Activated CD4-positive, alpha-beta memory T cell treated with anti-CD3 and anti-CD28 coated beads, Interleukin-2, amount 10 ng/mL, durations not matched to agents 7 days and 5 days (primary cell): ENCODE results near the gene ADORA1. TPM values are rescaled to one million over a fixed set of nuclear protein-coding genes. Genes with fewer than 3 reads are reported as not detected.

Experiments used
- CTCF ChIA-PET: fragments of 350-600 bp; sonication (Branson Sonifier 250); formaldehyde crosslinking; loops from one replicate; lab custom pipeline; 2021; ENCODE audit warnings: antibody characterized with exemption, inconsistent platforms; lab: Charles Lee
- POLR2A ChIA-PET: fragments of 350-600 bp; sonication (Branson Sonifier 250); formaldehyde crosslinking; loops from one replicate; lab custom pipeline; 2021; ENCODE audit warnings: antibody characterized with exemption; lab: Charles Lee
- DNase-seq: peaks from one replicate; pipeline ENCODE4 v3.0.0-alpha.2; 2020
- H3K27ac Mint-ChIP-seq: one replicate; pipeline ENCODE4 v1.8.0; 2021; ENCODE audit warnings: mild to moderate bottlenecking, mixed read lengths
- H3K27me3 Mint-ChIP-seq: one replicate; pipeline ENCODE4 v1.8.0; 2021; ENCODE audit warnings: mixed read lengths
- H3K36me3 Mint-ChIP-seq: one replicate; pipeline ENCODE4 v1.8.0; 2021; ENCODE audit warnings: low read depth, mixed read lengths
- H3K4me1 Mint-ChIP-seq: one replicate; pipeline ENCODE4 v1.8.0; 2021; ENCODE audit warnings: mixed read lengths
- H3K4me3 Mint-ChIP-seq: one replicate; pipeline ENCODE4 v1.8.0; 2021; ENCODE audit warnings: mild to moderate bottlenecking, mixed read lengths
- H3K9me3 Mint-ChIP-seq: one replicate; pipeline ENCODE4 v1.8.0; 2021; ENCODE audit warnings: mixed read lengths
- total RNA-seq, 2 experiments: library from RNA; stranded (reverse); gene quantifications; one replicate each; pipeline ENCODE4 v1.2.3, GENCODE V29; 2021

ADORA1 gene
- total RNA-seq, 2 experiments from 2014 or later, result 0.40 TPM; not detected in 1

DNA sequence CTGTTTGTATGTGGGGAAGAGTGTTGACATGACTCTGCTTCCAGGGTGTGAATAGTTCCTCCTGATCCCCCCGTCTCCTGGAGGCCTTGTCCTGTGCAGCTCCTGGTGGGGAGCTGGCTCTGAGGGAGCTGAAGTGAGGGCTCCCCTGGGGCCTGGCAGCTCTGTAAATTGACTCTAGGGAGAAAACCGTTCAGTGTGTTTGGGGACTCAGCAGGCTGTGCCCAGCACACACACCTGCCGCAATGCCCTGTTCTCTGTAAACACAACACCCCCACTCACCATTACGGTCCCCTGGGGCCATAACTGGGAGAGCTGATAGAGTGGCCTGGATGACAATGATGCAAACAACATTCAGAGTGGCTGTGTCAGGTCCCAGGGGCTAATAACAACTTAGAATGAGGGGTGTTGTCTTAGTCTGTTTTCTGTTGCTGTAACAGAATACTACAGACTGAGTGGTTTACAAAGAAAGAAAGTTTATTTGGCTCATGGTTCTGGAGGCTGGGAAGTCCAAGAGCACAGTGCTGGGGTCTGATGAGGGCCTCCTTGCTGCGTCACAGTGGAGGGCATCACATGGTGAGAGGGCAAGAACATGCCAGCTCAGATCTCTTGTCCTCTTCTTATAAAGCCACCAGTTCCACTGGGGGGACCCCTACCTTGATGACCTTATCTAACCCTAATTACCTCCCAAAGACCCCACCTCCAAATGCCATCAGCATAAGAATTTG, 15.3 kb downstream of the ADORA1 start:
- no peaks in the 10 kb centered on the region for H3K9me3 Mint-ChIP-seq
- ChIA-PET CTCF (interaction anchor here (0.6 kb wide), 1 partner anchor 1795 kb away, joined by 3 read pairs; no protein-coding TSS in a partner anchor), POLR2A (no interaction called here)
- H3K4me3 Mint-ChIP-seq, result no peak overlapping the region
- H3K27ac Mint-ChIP-seq, result no peak overlapping the region
- no peaks in the 10 kb centered on the region for H3K4me1 Mint-ChIP-seq
- no peaks in the 10 kb centered on the region for H3K36me3 Mint-ChIP-seq
- peaks cover 4% of the 10 kb centered on the region for H3K27me3 Mint-ChIP-seq
- no peak for DNase-seq

DNA sequence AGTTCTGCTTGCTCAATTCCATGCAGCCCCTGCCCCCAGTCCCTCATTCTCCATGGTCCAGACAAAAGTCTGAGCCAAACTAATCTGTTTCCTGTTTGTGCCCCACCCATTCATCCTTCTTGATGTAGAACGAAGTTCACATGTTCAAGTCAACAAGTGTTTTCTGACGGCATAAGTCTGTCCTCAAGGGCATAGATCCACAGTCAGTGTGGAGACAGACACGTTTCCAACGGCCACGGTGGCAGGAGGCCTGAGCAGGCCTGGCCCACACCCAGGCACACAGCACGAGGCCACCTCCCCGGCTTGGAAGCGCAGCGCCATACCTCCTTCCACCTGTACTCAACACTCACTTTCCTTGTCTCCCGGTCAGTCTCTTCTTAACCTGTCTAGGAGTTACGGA, 16.1 kb downstream of the ADORA1 start:
- Mint-ChIP-seq H3K27me3 (peaks cover 4% of the 10 kb centered on the region), H3K36me3 (no peaks in the 10 kb centered on the region), H3K9me3 (no peaks in the 10 kb centered on the region), H3K4me3 (no peak overlapping the region), H3K4me1 (no peaks in the 10 kb centered on the region), H3K27ac (no peak overlapping the region)
- DNase-seq, result no peak
- ChIA-PET POLR2A (no interaction called here), CTCF (no interaction called here)

DNA sequence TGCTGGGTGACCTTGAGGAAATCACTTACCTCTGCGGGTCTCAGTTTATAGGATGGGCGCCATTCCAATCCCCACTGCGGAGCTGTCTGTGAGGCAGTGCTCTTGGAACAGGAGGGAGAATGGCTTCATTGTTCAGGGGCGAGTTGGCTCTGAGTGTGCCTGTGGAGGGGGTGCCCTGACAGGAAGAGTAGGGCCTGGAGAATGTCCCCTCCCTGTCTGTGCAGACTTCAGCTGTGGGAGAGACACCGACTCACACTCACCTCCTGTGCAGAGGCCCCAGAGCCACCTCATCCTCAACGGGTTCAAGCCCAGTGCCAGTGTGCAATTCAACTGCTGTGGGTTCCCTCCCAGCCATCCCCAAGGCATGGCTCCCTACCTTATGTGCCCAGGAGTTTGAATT, 17.1 kb downstream of the ADORA1 start:
- ChIA-PET POLR2A (no interaction called here), CTCF (no interaction called here)
- DNase-seq, result no peak
- H3K27me3 Mint-ChIP-seq, result peaks cover 7% of the 10 kb centered on the region
- no peak overlapping the region for H3K4me3 Mint-ChIP-seq
- no peaks in the 10 kb centered on the region for H3K36me3 Mint-ChIP-seq
- H3K27ac Mint-ChIP-seq, result no peak overlapping the region
- H3K4me1 Mint-ChIP-seq, result no peaks in the 10 kb centered on the region
- no peaks in the 10 kb centered on the region for H3K9me3 Mint-ChIP-seq

DNA sequence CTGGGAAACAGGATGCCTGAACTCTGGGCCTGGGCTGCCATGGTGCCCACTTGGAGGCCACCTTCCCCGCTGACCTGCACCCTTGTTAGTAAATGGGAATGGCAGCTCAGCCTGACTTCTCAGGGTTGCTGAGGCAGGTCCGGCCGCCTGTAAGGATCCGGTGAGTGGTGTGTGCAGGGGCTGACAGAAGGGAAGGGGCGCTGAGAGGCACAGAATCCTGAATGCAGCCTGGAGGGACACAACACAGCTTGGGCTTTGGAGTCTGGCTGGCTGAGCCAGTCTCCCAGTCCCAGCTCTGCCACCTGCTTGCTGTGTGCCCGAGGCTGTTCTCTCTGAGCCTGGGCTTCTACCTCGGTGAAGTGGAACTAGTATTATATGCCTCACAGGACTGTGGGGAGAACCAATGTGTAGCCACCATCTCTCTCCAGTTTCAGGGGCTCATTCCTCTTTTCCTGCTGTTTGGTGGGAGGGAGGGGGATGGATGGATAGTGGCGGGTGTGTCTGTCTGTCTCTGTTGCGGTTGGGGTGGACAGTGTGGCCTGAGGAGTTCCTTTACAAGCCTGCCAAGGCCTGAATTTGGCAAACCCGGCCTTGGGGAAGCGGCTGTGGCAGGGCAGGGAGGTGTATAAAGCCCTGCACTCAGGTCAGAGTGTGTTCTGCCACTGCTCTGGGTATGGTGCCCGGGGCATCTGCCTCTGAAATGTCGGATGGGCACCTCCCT, 18.0 kb downstream of the ADORA1 start:
- no peak overlapping the region for H3K27ac Mint-ChIP-seq
- H3K4me3 Mint-ChIP-seq, result no peak overlapping the region
- no peaks in the 10 kb centered on the region for H3K36me3 Mint-ChIP-seq
- H3K4me1 Mint-ChIP-seq, result no peaks in the 10 kb centered on the region
- POLR2A ChIA-PET, result no interaction called here
- no peaks in the 10 kb centered on the region for H3K9me3 Mint-ChIP-seq
- DNase-seq, result no peak
- H3K27me3 Mint-ChIP-seq, result peaks cover 9% of the 10 kb centered on the region
- CTCF ChIA-PET, result no interaction called here

DNA sequence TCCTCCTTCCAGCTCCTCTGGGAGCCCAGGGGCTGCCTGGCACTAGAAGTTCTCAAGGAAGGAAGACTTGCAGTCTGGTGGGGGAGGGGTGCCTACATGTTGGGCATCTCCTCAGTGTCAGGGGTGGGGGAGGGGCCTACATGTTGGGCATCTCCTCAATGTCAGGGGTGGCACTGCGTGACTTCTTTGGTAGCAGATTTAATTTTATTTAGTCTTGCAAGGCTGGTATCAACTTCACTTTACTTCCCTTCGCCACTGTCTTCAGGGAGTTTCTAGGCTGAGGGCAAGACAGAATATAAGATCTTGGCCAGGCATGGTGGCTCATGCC, 18.5 kb downstream of the ADORA1 start:
- ChIA-PET POLR2A (no interaction called here), CTCF (no interaction called here)
- no peaks in the 10 kb centered on the region for H3K9me3 Mint-ChIP-seq
- H3K27ac Mint-ChIP-seq, result no peak overlapping the region
- no peak for DNase-seq
- H3K4me3 Mint-ChIP-seq, result no peak overlapping the region
- no peaks in the 10 kb centered on the region for H3K36me3 Mint-ChIP-seq
- H3K4me1 Mint-ChIP-seq, result no peaks in the 10 kb centered on the region
- peaks cover 9% of the 10 kb centered on the region for H3K27me3 Mint-ChIP-seq

DNA sequence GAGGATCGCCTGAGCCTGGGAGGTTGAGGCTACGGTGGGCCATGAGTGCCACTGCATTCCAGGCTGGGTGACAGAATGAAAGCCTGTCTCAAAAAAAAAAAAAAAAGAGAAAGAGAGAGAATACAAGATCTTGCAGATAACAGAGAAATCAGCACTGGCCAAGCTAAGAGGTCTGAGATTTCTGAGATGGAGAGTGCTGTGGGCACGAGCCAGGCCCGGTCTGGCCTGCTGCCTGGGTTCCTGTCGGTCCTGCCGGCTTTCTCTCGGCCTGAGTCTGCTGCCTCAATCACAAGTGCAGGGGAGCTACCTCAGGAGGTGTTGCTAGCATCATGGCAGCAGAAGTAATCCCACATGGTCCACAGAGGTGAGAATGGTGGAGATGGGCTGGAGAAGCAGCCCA, 19.0 kb downstream of the ADORA1 start:
- ChIA-PET POLR2A (no interaction called here), CTCF (interaction anchor here (1.1 to 3.3 kb wide), 2 partner anchors 11 to 26 kb away, joined by 3 to 16 read pairs; no protein-coding TSS in a partner anchor)
- no peak for DNase-seq
- no peaks in the 10 kb centered on the region for H3K9me3 Mint-ChIP-seq
- no peak overlapping the region for H3K4me3 Mint-ChIP-seq
- H3K27ac Mint-ChIP-seq, result no peak overlapping the region
- H3K27me3 Mint-ChIP-seq, result peaks cover 9% of the 10 kb centered on the region
- no peaks in the 10 kb centered on the region for H3K4me1 Mint-ChIP-seq
- no peaks in the 10 kb centered on the region for H3K36me3 Mint-ChIP-seq

DNA sequence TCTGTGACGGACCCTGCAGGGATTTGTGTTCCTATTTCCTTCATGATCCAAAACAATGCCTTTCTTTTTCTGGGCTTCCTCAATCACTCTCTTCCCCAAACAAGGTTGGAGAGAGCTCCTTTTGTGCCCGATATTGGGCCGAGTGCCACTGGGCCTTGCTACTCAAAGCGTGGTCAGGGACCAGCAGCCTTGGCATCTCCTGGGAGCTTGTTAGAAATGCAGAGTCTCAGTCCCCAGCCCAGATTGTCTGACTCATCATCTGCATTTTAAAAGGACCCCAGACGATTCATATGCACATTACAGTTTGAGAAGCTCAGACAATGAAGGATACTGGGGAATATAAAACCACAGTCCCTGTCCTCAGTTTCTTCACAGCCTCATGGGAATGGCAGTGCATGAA, 19.9 kb downstream of the ADORA1 start:
- CTCF ChIA-PET, result interaction anchor here (0.6 to 3.3 kb wide), 3 partner anchors 11 to 25 kb away, joined by 3 to 16 read pairs (median 3); no protein-coding TSS in a partner anchor

DNA sequence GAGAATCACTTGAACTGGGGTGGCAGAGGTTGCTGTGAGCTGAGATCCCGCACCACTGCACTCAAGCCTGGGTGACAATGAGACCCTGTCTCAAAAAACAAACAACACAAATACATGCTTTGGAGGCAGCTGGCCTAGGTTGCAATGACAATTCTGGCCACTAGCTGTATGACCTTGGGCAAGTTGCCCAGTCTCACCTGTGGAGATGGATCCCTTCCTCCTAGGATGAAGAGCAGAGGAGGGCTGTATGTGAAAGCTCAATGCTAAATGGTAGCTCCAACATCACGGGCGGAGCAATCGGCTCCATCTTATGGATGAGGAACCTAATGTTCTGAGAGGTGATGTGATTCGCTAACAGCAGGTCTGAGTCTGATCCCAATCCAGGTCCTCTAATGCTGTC, 20.6 kb downstream of the ADORA1 start:
- Mint-ChIP-seq H3K27ac (no peak overlapping the region), H3K27me3 (peaks cover 5% of the 10 kb centered on the region), H3K4me3 (no peak overlapping the region), H3K36me3 (no peaks in the 10 kb centered on the region), H3K4me1 (no peaks in the 10 kb centered on the region), H3K9me3 (no peaks in the 10 kb centered on the region)
- ChIA-PET CTCF (interaction anchor here (1.0 to 3.3 kb wide), 2 partner anchors 24 to 107 kb away, joined by 3 to 16 read pairs; no protein-coding TSS in a partner anchor), POLR2A (no interaction called here)
- DNase-seq, result no peak

More for the DNA sequence above, 19.9 kb downstream of the ADORA1 start:
- POLR2A ChIA-PET, result no interaction called here
- H3K27me3 Mint-ChIP-seq, result peaks cover 9% of the 10 kb centered on the region
- no peaks in the 10 kb centered on the region for H3K36me3 Mint-ChIP-seq
- H3K9me3 Mint-ChIP-seq, result no peaks in the 10 kb centered on the region
- H3K4me3 Mint-ChIP-seq, result no peak overlapping the region
- H3K4me1 Mint-ChIP-seq, result no peaks in the 10 kb centered on the region
- DNase-seq, result no peak
- H3K27ac Mint-ChIP-seq, result no peak overlapping the region

DNA sequence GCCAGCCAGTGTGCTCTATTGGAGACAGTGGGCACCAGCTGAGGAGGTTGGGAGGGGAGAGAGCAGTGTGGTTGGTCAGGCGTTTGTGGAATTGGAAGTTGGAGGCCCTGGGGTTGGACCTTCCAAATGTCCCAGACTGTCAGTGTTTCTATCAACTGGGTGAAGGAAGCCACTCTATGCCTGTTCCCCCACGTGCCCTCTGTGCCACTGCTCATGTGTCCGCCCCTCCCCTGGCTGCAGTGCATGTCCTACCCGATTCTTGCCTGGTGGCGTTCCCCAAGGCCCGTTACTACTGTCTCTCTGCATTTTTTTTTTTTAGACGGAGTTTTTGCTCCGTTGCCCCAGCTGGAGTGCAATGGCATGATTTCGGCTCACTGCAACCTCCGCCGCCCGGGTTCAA, 21.1 kb downstream of the ADORA1 start:
- DNase-seq, result no peak
- Mint-ChIP-seq H3K36me3 (no peaks in the 10 kb centered on the region), H3K4me3 (no peak overlapping the region), H3K27ac (no peak overlapping the region), H3K4me1 (no peaks in the 10 kb centered on the region), H3K27me3 (peaks cover 5% of the 10 kb centered on the region), H3K9me3 (no peaks in the 10 kb centered on the region)
- CTCF ChIA-PET, result interaction anchor here (1.0 to 3.3 kb wide), 4 partner anchors 23 to 109 kb away, joined by 3 to 16 read pairs (median 4); no protein-coding TSS in a partner anchor
- POLR2A ChIA-PET, result no interaction called here

DNA sequence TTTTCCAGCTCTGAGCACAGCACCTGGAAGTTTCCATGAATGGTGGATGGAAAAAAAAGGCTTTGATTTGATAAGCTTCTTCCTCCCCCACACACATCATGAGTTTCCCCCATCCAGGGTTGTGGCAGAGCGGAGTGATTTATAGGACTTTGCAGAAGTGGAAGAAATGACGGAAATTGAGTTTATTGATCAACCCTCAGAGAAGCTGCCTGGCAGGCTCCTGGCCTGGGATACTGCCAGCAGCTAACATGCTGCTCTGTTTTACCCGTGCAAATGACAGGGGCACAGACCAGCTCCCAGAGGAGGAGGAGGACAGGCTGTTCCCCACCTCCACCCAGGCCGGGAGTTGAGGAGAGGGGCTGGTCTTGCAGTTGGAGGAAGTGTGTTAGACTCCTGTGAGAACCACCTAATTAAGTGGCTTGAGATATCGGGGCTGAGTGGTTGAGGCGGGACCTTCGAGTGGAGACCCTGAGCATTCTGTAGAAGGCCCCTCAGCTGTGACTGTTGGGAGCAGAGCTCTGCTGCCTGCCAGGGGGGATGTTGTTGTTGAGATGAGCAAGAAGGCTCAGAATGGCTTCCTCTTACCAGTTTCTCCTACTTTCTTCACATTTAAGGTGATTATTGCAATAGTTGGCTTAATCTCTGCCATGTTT, 21.8 kb downstream of the ADORA1 start:
- ChIA-PET CTCF (interaction anchor here (1.0 to 3.3 kb wide), 3 partner anchors 23 to 110 kb away, joined by 4 to 16 read pairs (median 5); no protein-coding TSS in a partner anchor), POLR2A (interaction anchor here (0.7 kb wide), 1 partner anchor 30 kb away, joined by 3 read pairs; no protein-coding TSS in a partner anchor)
- Mint-ChIP-seq H3K27me3 (peaks cover 5% of the 10 kb centered on the region), H3K4me1 (no peaks in the 10 kb centered on the region), H3K27ac (no peak overlapping the region), H3K4me3 (no peak overlapping the region), H3K9me3 (no peaks in the 10 kb centered on the region), H3K36me3 (no peaks in the 10 kb centered on the region)
- no peak for DNase-seq

DNA sequence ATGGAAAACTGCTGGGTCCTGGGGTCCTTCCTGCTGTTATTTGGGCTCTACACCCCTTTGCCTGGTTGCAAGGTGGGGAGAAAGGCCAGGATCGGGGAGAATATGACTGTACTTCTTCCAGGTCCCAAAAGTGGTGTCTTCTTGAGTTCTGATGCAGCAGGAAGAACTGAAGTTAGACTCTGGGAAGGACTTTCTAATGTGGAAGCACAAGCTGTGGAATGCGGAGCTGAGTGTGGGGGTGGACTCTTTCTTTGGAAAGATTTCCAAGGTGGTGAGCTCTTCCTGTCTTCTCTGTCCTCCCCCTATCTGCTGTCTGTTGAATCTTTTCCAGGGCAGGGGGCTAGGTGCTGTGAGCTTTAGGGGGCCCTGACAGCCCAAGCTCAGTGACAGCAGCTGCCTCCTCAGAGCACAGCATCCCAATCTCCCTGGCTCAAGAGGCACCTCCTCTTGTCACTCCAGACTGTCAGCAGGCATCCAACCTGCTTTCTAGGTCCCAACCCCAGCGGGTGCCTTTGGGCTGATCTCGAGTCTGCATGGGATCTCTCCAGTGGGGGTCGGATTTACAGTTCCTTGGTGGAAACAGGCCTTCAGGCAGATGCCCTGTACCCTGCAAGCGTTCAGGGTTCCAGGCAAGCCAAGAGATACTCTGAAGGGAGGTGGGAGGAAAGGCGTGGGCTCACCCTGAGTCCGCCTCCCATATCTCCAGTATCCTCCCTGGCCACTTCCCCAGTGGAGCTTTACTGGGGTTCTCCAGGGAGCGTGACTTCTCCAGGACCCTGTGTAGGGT, 23.2 kb downstream of the ADORA1 start:
- Mint-ChIP-seq H3K9me3 (no peaks in the 10 kb centered on the region), H3K27me3 (peaks cover 5% of the 10 kb centered on the region), H3K4me1 (no peaks in the 10 kb centered on the region), H3K27ac (no peak overlapping the region), H3K36me3 (no peaks in the 10 kb centered on the region), H3K4me3 (no peak overlapping the region)
- POLR2A ChIA-PET, result no interaction called here
- DNase-seq, result no peak
- CTCF ChIA-PET, result no interaction called here

DNA sequence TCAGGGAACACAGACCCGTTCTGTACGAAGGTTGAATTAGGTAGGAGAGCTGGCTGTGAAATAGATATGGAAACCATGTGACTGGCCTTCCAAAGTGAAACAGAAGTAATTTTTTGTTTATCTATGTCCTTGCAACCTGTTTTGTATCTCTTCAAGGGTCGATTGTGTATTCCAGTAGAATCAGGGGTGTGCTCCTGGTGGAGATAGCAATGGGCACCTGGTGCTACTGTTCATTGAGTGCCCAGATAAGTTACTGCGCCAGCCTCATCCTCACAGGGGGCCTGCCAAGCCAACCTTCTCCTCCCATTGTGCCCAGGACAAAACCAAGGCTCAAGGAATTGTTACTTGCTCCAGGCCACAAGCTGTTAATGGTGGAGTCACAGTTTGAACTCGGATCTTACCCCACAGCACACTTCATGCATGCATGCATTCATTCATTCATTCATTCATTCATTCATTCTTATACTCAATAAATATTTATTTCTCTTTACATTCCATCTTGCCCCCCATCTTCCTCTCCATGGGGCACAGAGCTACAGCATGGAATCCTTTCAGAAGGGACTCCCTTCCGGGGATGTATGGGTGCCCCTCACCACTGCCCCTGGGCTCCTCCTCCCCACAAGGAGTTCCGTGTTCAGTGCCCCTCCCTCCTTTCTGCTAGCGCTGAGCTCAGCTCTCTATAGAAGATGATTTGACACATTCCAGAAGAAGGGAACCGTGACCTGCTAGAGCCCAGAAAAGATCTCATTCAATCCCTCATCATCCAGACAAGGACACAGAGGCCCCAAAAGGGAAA, 24.0 kb downstream of the ADORA1 start:
- Mint-ChIP-seq H3K4me1 (no peaks in the 10 kb centered on the region), H3K36me3 (no peaks in the 10 kb centered on the region), H3K4me3 (no peak overlapping the region), H3K9me3 (no peaks in the 10 kb centered on the region), H3K27ac (no peak overlapping the region), H3K27me3 (peaks cover 11% of the 10 kb centered on the region)
- CTCF ChIA-PET, result interaction anchor here (1.2 kb wide), 1 partner anchor 18 kb away, joined by 4 read pairs; no protein-coding TSS in a partner anchor
- DNase-seq, result no peak
- POLR2A ChIA-PET, result no interaction called here
